OCI-LY7 (cell line): ENCODE measurements around the gene JUNB. TPM values are rescaled to one million over a fixed set of nuclear protein-coding genes. Genes with fewer than 3 reads are reported as not detected.

ENCODE experiments used
- BruUV-seq: library from RNA; stranded (reverse); fragments of 400-500 nt; replicated peaks from 2 replicates; lab custom pipeline; 2021; lab: Mats Ljungman, UMichigan
- CTCF ChIA-PET: fragments of 300-600 bp; sonication (Branson Sonifier 250); formaldehyde crosslinking; loops from one replicate; lab custom pipeline; 2022; ENCODE audit warnings: antibody characterized with exemption; ENCODE audit not compliant: unreplicated experiment; lab: Charles Lee
- POLR2A ChIA-PET: fragments of 300-600 bp; sonication (Branson Sonifier 250); formaldehyde crosslinking; loops from one replicate; lab custom pipeline; 2022; ENCODE audit warnings: antibody characterized with exemption; lab: Charles Lee
- DNase-seq: peaks from one replicate; pipeline ENCODE4 v3.0.0-alpha.2; 2015; ENCODE audit warnings: low spot score
- H2AFZ ChIP-seq: fragments of 200-600 bp; sonication (generic), shearing (Covaris generic); 2 replicates; pipeline ENCODE4 v1.6.1; 2014; ENCODE audit warnings: mild to moderate bottlenecking, antibody characterized with exemption, low read length, moderate library complexity
- H3K27ac ChIP-seq: fragments of 200-600 bp; sonication (generic); 2 replicates; pipeline ENCODE4 v1.5.1; 2014; ENCODE audit warnings: mixed run types, low read depth, mild to moderate bottlenecking, moderate library complexity, low read length, inconsistent platforms; ENCODE audit not compliant: poor library complexity, severe bottlenecking
- H3K36me3 ChIP-seq: fragments of 200-600 bp; sonication (generic); 2 replicates; pipeline ENCODE4 v1.6.1; 2014; ENCODE audit warnings: mild to moderate bottlenecking, antibody characterized with exemption, low read length, moderate library complexity, mixed read lengths; ENCODE audit not compliant: insufficient read depth
- H3K4me1 ChIP-seq: fragments of 200-600 bp; sonication (generic); 2 replicates; pipeline ENCODE4 v1.5.1; 2014; ENCODE audit warnings: mild to moderate bottlenecking, low read length; ENCODE audit not compliant: insufficient read depth, poor library complexity, severe bottlenecking
- H3K4me2 ChIP-seq: fragments of 200-600 bp; sonication (generic); 2 replicates; pipeline ENCODE4 v1.6.1; 2014; ENCODE audit warnings: mild to moderate bottlenecking, low read length
- H3K4me3 ChIP-seq: fragments of 200-600 bp; sonication (generic); 2 replicates; pipeline ENCODE4 v1.5.1; 2014; ENCODE audit warnings: mild to moderate bottlenecking, low read depth, low read length; ENCODE audit not compliant: poor library complexity, severe bottlenecking
- H3K79me2 ChIP-seq: fragments of 200-600 bp; sonication (generic); 2 replicates; pipeline ENCODE4 v1.6.1; 2016; ENCODE audit warnings: low read depth, mild to moderate bottlenecking, low read length, moderate library complexity, mixed read lengths; ENCODE audit not compliant: insufficient read depth
- H3K9me2 ChIP-seq: fragments of 200-600 bp; sonication (generic); 2 replicates; pipeline ENCODE4 v1.6.1; 2016; ENCODE audit warnings: mild to moderate bottlenecking, low read length, mixed read lengths; ENCODE audit not compliant: insufficient read depth
- H3K9me3 ChIP-seq: fragments of 200-600 bp; sonication (generic); 2 replicates; pipeline ENCODE4 v1.6.1; 2014; ENCODE audit warnings: mild to moderate bottlenecking, mixed run types, low read length, mixed read lengths
- H4K20me1 ChIP-seq: fragments of 200-600 bp; sonication (generic); 2 replicates; pipeline ENCODE4 v1.6.1; 2014; ENCODE audit warnings: mild to moderate bottlenecking, antibody characterized with exemption, low read length, moderate library complexity, mixed read lengths; ENCODE audit not compliant: insufficient read depth
- EZH2phosphoT487 ChIP-seq: fragments of 200-600 bp; sonication (generic); IDR thresholded peaks from 2 replicates; pipeline ENCODE4 v1.6.1; 2018; ENCODE audit warnings: low read depth, borderline replicate concordance, mild to moderate bottlenecking, mixed run types, antibody characterized with exemption, low read length, moderate library complexity, mixed read lengths
- intact Hi-C: fragments of 100-400 bp; cut with micrococcal nuclease; formaldehyde crosslinking; loops from one replicate; pipeline ENCODE4 v1.10.0; 2022; ENCODE audit not compliant: unreplicated experiment
- total RNA-seq, 2 experiments: library from RNA; depleted of rRNA in 1 of 2; stranded (reverse); fragments of >200 nt in 1 of 2; shearing (Covaris generic) in 1 of 2; gene quantifications; 2 replicates each; pipeline ENCODE4 v1.2.3, GENCODE V29; 2014 to 2022
- TF ChIP-seq, protein P1 (sequence below): fragments of 200-600 bp; sonication (generic); conservative IDR thresholded peaks from 2 replicates; pipeline ENCODE4 v1.5.1; 2014; ENCODE audit warnings: mild to moderate bottlenecking, antibody characterized with exemption, low read length, moderate library complexity, mixed read lengths

JUNB gene
- total RNA-seq, 2 experiments from 2014 or later, result 31.8 to 45.5 TPM

DNA sequence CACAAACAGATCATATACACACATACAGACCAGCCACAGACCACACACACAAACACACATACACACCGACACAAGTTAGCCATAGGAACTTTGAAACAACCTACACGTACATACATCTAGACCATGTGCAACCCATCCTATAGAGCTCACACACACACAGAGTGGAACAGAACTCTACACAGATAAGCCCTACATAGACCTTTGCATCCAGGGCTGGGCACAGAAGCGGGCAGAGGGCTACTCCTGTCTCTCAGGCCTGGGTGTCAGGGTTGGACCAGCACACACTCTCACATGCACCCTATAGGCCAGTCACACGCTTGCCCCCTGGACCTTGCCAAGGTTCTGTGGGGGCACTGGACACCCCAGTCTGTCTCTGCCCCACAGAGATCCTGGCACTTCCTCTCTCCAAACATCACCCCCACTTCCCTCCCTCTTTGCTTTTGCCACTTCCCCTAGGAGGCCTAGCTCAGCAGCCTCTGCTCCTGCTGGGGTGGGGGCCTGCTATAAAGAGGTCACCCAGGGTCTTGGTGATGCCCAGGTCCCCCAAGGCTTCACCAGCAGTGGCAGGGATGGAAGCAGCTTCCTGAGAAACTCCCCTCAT lies 5.8 kb upstream of the JUNB start:
- no peaks in the 10 kb centered on the region for H3K9me2 ChIP-seq
- peak overlapping the region; percentile 40 for H3K4me2 ChIP-seq
- intact Hi-C loops, result no loop called here
- H3K4me3 ChIP-seq, result no peak overlapping the region
- DNase-seq, result no peak
- BruUV-seq, result no TSS peak
- H3K36me3 ChIP-seq, result no peaks in the 10 kb centered on the region
- POLR2A ChIA-PET, result no interaction called here
- H3K27ac ChIP-seq, result peak overlapping the region; percentile 27
- no peaks in the 10 kb centered on the region for H4K20me1 ChIP-seq
- H3K9me3 ChIP-seq, result no peaks in the 10 kb centered on the region
- peaks cover 76% of the 10 kb centered on the region for H3K4me1 ChIP-seq
- peak overlapping the region; percentile 47; the same call in 1 of the 2 replicates for H2AFZ ChIP-seq
- no peaks in the 10 kb centered on the region for H3K79me2 ChIP-seq
- TF ChIP-seq, protein P1, sequence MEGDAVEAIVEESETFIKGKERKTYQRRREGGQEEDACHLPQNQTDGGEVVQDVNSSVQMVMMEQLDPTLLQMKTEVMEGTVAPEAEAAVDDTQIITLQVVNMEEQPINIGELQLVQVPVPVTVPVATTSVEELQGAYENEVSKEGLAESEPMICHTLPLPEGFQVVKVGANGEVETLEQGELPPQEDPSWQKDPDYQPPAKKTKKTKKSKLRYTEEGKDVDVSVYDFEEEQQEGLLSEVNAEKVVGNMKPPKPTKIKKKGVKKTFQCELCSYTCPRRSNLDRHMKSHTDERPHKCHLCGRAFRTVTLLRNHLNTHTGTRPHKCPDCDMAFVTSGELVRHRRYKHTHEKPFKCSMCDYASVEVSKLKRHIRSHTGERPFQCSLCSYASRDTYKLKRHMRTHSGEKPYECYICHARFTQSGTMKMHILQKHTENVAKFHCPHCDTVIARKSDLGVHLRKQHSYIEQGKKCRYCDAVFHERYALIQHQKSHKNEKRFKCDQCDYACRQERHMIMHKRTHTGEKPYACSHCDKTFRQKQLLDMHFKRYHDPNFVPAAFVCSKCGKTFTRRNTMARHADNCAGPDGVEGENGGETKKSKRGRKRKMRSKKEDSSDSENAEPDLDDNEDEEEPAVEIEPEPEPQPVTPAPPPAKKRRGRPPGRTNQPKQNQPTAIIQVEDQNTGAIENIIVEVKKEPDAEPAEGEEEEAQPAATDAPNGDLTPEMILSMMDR, result no peak
- CTCF ChIA-PET, result interaction anchor here (0.5 kb wide), 1 partner anchor 53 kb away, joined by 8 read pairs; the partner anchor contains the start of gene MAST1

DNA sequence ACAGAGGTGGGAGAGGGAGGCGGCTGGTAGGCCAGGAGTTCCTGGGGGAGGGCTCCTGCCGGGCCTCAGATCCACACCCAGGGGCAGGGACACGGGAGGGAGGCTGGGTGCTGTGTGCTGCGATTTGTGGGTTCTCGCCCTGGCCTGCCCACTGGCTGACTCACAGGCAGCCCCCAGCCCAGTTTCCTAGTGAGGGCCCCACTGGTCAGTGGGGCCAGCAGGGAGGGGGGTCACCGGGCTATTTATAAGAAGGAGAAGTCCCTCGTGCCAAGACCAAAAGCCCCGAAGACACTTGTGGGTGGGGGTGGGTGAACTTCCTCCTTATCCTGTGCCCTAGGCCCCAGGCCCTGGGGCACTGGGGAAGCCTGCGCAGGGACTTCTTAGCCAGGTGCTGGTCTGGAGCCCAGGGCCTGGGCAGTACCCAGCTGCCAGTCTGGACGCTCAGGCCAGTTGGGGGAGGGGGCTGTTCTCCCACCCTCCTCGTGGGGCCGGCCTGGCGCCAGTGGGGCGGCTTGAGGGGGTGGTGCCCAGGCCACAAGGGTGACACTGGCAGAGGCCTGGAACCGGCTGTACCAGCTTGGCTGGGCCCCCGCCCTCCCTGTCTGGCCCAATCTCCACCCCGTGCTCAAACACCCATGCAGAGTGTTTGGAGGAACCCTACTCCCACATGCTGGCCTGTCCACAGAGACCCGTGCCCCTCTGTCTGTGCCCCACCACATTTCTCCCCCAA lies 5.0 kb upstream of the JUNB start:
- no peaks in the 10 kb centered on the region for H3K36me3 ChIP-seq
- no peaks in the 10 kb centered on the region for H4K20me1 ChIP-seq
- H3K4me2 ChIP-seq, result peak overlapping the region; percentile 40
- ChIA-PET CTCF (no interaction called here), POLR2A (no interaction called here)
- no peak overlapping the region for H3K4me3 ChIP-seq
- intact Hi-C loops, result no loop called here
- no peaks in the 10 kb centered on the region for H3K79me2 ChIP-seq
- TF ChIP-seq, protein P1, result no peak
- no peak for TF ChIP-seq EZH2phosphoT487
- no peaks in the 10 kb centered on the region for H3K9me2 ChIP-seq
- BruUV-seq, result no TSS peak
- no peak for DNase-seq
- H3K9me3 ChIP-seq, result no peaks in the 10 kb centered on the region
- peak overlapping the region; percentile 27 for H3K27ac ChIP-seq
- H2AFZ ChIP-seq, result peak overlapping the region; percentile 44; the same call in 1 of the 2 replicates
- peaks cover 82% of the 10 kb centered on the region for H3K4me1 ChIP-seq

DNA sequence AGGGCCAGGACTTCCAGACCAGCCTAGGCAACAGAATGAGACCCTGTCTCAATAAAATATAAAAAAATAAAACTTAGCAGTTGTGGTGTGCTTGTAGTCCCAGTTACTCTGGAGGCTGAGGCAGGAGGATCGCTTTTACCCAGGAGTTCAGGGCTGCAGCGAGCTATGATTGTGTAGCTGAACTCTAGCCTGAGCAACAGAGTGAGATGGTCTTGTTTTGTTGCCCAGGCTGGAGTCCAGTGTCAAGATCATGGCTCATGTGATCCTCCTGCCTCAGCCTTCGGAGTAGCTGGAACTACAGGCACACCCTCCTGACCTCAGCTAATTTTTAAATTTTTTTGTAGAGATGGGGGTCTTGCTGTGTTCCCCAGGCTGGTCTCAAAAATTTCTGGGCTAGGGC lies 4.3 kb upstream of the JUNB start:
- H3K79me2 ChIP-seq, result no peaks in the 10 kb centered on the region; the same call in 1 of the 2 replicates
- ChIA-PET CTCF (no interaction called here), POLR2A (interaction anchor here (0.5 kb wide), 1 partner anchor 9 kb away, joined by 3 read pairs; no protein-coding TSS in a partner anchor)
- no peaks in the 10 kb centered on the region for H3K36me3 ChIP-seq
- no peak overlapping the region for H2AFZ ChIP-seq
- no peaks in the 10 kb centered on the region for H3K9me2 ChIP-seq
- no peak for TF ChIP-seq EZH2phosphoT487
- TF ChIP-seq, protein P1, result no peak
- no TSS peak for BruUV-seq
- H3K4me1 ChIP-seq, result peaks cover 77% of the 10 kb centered on the region
- intact Hi-C loops, result no loop called here
- H3K4me3 ChIP-seq, result no peak overlapping the region
- no peaks in the 10 kb centered on the region for H4K20me1 ChIP-seq
- no peak overlapping the region for H3K4me2 ChIP-seq
- H3K27ac ChIP-seq, result no peak overlapping the region
- DNase-seq, result no peak
- no peaks in the 10 kb centered on the region for H3K9me3 ChIP-seq
